GM21360 (cell line): ENCODE data around the gene SLC33A1.

ENCODE experiments used
- ATAC-seq: cut with Tn5 transposase; IDR thresholded peaks from one replicate; pipeline ENCODE4 v1.9.1; 2021; ENCODE audit warnings: mild to moderate bottlenecking, moderate library complexity; ENCODE audit not compliant: unreplicated experiment

The SLC33A1 gene

GRCh38 chr3:155792532-155792931 is 61.7 kb downstream of the SLC33A1 start:
- no peak for ATAC-seq

GRCh38 chr3:155791190-155791589 is 63.0 kb downstream of the SLC33A1 start:
- no peak for ATAC-seq

- no peak for ATAC-seq
These were observed 63.8 kb downstream of the SLC33A1 start for GRCh38 chr3:155790272-155790925.

GRCh38 chr3:155785662-155786295 is 68.4 kb downstream of the SLC33A1 start:
- ATAC-seq: no peak

- ATAC-seq: no peak
These were observed 71.8 kb downstream of the SLC33A1 start for GRCh38 chr3:155782390-155782953.

GRCh38 chr3:155780291-155780690 is 73.9 kb downstream of the SLC33A1 start:
- no peak for ATAC-seq

GRCh38 chr3:155778462-155778861 is 75.8 kb downstream of the SLC33A1 start:
- ATAC-seq: no peak

GRCh38 chr3:155772801-155773200 is 81.4 kb downstream of the SLC33A1 start:
- ATAC-seq: no peak

- no peak for ATAC-seq
These were observed 83.1 kb downstream of the SLC33A1 start for GRCh38 chr3:155771126-155771525.
